Activated CD4-positive, alpha-beta T cell treated with anti-CD3 and anti-CD28 coated beads for 36 hours (primary cell): ENCODE measurements around the gene CCDC78. TPM values are rescaled to one million over a fixed set of nuclear protein-coding genes. Genes with fewer than 3 reads are reported as not detected.
"Not testable (repeated sequence)": the region's sequence is repeated elsewhere in the genome, so short reads cannot be mapped to it uniquely, and the experiment has no call there.

Experiments used
- ATAC-seq: fragments of 200-7000 bp; cut with Tn5 transposase; one replicate; pipeline ENCODE4 v1.10.0; 2021; ENCODE audit warnings: mild to moderate bottlenecking, moderate library complexity
- CTCF ChIA-PET: fragments of 350-600 bp; sonication (Branson Sonifier 250); formaldehyde crosslinking; loops from one replicate; lab custom pipeline; 2021; ENCODE audit warnings: antibody characterized with exemption; lab: Charles Lee
- POLR2A ChIA-PET: fragments of 350-600 bp; sonication (Branson Sonifier 250); formaldehyde crosslinking; loops from one replicate; lab custom pipeline; 2021; ENCODE audit warnings: antibody characterized with exemption, inconsistent platforms; lab: Charles Lee
- DNase-seq: peaks from one replicate; pipeline ENCODE4 v3.0.0-alpha.2; 2020
- H3K27ac Mint-ChIP-seq: one replicate; pipeline ENCODE4 v1.8.0; 2021; ENCODE audit warnings: mixed read lengths
- H3K27me3 Mint-ChIP-seq: one replicate; pipeline ENCODE4 v1.8.0; 2021; ENCODE audit warnings: mixed read lengths
- H3K36me3 Mint-ChIP-seq: one replicate; pipeline ENCODE4 v1.8.0; 2021; ENCODE audit warnings: low read depth, mixed read lengths
- H3K4me1 Mint-ChIP-seq: one replicate; pipeline ENCODE4 v1.8.0; 2021; ENCODE audit warnings: mixed read lengths
- H3K4me3 Mint-ChIP-seq: one replicate; pipeline ENCODE4 v1.8.0; 2021; ENCODE audit warnings: mild to moderate bottlenecking, moderate library complexity, mixed read lengths
- H3K9me3 Mint-ChIP-seq: one replicate; pipeline ENCODE4 v1.8.0; 2021; ENCODE audit warnings: low read depth, mixed read lengths
- intact Hi-C, 2 experiments: fragments of 100-400 bp; cut with DNase I in 1 of 2; cut with micrococcal nuclease in 1 of 2; formaldehyde crosslinking; loops; one replicate each; pipeline versions ENCODE4 v1.14.2 to v1.15.1; 2022 to 2024; cut with DNase I, micrococcal nuclease
- total RNA-seq, 2 experiments: library from RNA; stranded (reverse); gene quantifications; one replicate each; pipeline ENCODE4 v1.2.3, GENCODE V29; 2021

CCDC78 gene
- total RNA-seq, 2 experiments from 2014 or later: 1.8 to 2.4 TPM

GRCh38 chr16:714558-715476, 11.4 kb downstream of the CCDC78 start, which contains the start of gene METRN:
TSS of gene METRN (plus strand) at chr16:715118. CDS start at chr16:715290, 172 bp downstream.
- Mint-ChIP-seq H3K9me3 (no peaks in the 10 kb centered on the region), H3K4me1 (peaks cover 8% of the 10 kb centered on the region), H3K4me3 (peak within 1 kb of the TSS; percentile 56), H3K27ac (no peak within 1 kb of the TSS), H3K27me3 (peaks cover 14% of the 10 kb centered on the region), H3K36me3 (no peaks in the 10 kb centered on the region)
- ATAC-seq (peak; percentile 85), DNase-seq (peak; percentile 95)
- ChIA-PET POLR2A (interaction anchor here (0.6 kb wide), 1 partner anchor 409 kb away, joined by 3 read pairs; no protein-coding TSS in a partner anchor), CTCF (interaction anchor here (1.0 to 5.4 kb wide), 3 partner anchors 10 to 70 kb away, joined by 3 to 55 read pairs (median 3); no protein-coding TSS in a partner anchor)
- intact Hi-C loops: loop anchor here in 1 of 2 experiments (1.0 kb wide), 4 partner anchors 12 to 26 kb away; partner anchors contain the start of gene HAGHL

DNA sequence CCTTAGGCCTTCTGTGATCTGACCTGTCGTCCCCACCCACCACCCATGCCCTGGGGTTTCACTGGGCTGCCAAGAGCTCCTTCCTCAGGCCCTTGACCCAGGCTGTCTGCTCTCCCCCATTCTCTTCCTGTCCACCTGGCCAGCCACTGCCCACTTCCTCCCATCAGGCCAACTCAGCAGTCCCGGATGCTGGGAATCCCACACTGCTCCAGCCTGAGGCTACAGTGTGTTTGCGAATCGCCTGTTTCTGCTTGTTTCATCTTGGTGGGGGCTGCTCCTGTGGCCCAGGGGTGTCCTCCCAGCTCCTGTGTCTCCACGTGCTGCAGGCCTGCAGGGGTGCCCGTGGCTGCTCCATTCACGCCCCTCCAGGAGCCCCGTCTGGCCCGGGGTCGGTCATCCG, 12.2 kb downstream of the CCDC78 start:
- no peaks in the 10 kb centered on the region for H3K9me3 Mint-ChIP-seq
- H3K27ac Mint-ChIP-seq: no peak overlapping the region
- no peaks in the 10 kb centered on the region for H3K36me3 Mint-ChIP-seq
- POLR2A ChIA-PET: interaction anchor here (0.6 kb wide), 1 partner anchor 32 kb away, joined by 4 read pairs; no protein-coding TSS in a partner anchor
- ATAC-seq (no peak), DNase-seq (no peak)
- peaks cover 19% of the 10 kb centered on the region for H3K27me3 Mint-ChIP-seq
- CTCF ChIA-PET: interaction anchor here (0.6 to 5.4 kb wide), 2 partner anchors 16 to 71 kb away, joined by 3 to 55 read pairs; no protein-coding TSS in a partner anchor
- intact Hi-C loops: no loop called here
- H3K4me3 Mint-ChIP-seq: no peak overlapping the region
- H3K4me1 Mint-ChIP-seq: peaks cover 3% of the 10 kb centered on the region

DNA sequence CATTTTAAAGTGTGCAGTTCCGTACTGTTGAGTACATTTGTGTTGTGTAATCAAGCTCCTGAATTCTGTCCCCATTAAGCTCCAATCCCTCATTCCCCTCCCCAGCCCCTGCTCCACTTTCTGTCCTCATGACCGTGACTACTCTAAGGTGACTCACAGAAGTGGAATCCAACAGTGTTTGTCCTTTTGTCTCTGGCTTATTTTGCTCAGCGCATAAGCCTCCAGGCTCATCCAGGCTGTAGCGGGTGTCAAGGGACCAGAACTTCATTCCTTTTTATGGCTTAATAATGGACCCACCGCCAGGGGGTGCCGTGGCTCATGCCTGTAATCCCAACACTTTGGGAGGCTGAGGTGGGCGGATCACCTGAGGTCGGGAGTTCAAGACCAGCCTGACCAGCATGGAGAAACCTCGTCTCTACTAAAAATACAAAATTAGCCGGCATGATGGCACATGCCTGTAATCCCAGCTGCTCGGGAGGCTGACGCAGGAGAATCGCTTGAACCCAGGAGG, 13.4 kb downstream of the CCDC78 start:
- H3K9me3 Mint-ChIP-seq, H3K36me3 Mint-ChIP-seq, H3K4me3 Mint-ChIP-seq, H3K27ac Mint-ChIP-seq, POLR2A ChIA-PET, ATAC-seq, H3K4me1 Mint-ChIP-seq: not testable (repeated sequence)
- intact Hi-C loops: loop anchor here in 1 of 2 experiments (2.0 kb wide), 1 partner anchor 390 kb away; no protein-coding TSS in a partner anchor
- CTCF ChIA-PET: interaction anchor here (0.6 to 5.4 kb wide), 22 partner anchors 8 to 321 kb away, joined by 3 to 55 read pairs (median 4); partner anchors contain the start of genes ANTKMT, CCDC78, CHTF18 and HAGHL
- peaks cover 31% of the 10 kb centered on the region for H3K27me3 Mint-ChIP-seq
- peak; percentile 84 for DNase-seq

- no peaks in the 10 kb centered on the region for H3K9me3 Mint-ChIP-seq
- no peaks in the 10 kb centered on the region for H3K36me3 Mint-ChIP-seq
- ChIA-PET POLR2A (no interaction called here), CTCF (interaction anchor here (0.6 to 5.4 kb wide), 24 partner anchors 8 to 390 kb away, joined by 3 to 55 read pairs (median 4); partner anchors contain the start of genes ANTKMT, CCDC78, CHTF18 and HAGHL)
- intact Hi-C loops: loop anchor here (1.0 to 2.0 kb wide), 4 partner anchors 29 to 391 kb away; partner anchors contain the start of gene CIAO3 (in 1 of the 2)
- no peak overlapping the region for H3K27ac Mint-ChIP-seq
- peak; percentile 90 for DNase-seq
- H3K27me3 Mint-ChIP-seq: peaks cover 38% of the 10 kb centered on the region
- H3K4me1 Mint-ChIP-seq: no peaks in the 10 kb centered on the region
- H3K4me3 Mint-ChIP-seq: no peak overlapping the region
- ATAC-seq: peak; percentile 65
Observed at GRCh38 chr16:711548-712320, 14.5 kb downstream of the CCDC78 start.

- ChIA-PET CTCF (interaction anchor here (1.3 to 3.5 kb wide), 3 partner anchors 10 to 75 kb away, joined by 4 to 29 read pairs (median 6); partner anchors contain the start of gene ANTKMT), POLR2A (no interaction called here)
- ATAC-seq (no peak), DNase-seq (no peak)
- intact Hi-C loops: loop anchor here (1.0 to 2.0 kb wide), 3 partner anchors 30 to 344 kb away; partner anchors contain the start of gene CIAO3 (in 1 of the 2)
- no peak overlapping the region for H3K4me3 Mint-ChIP-seq
- peaks cover 42% of the 10 kb centered on the region for H3K27me3 Mint-ChIP-seq
- H3K9me3 Mint-ChIP-seq: no peaks in the 10 kb centered on the region
- H3K4me1 Mint-ChIP-seq: no peaks in the 10 kb centered on the region
- H3K36me3 Mint-ChIP-seq: no peaks in the 10 kb centered on the region
- no peak overlapping the region for H3K27ac Mint-ChIP-seq
Observed at GRCh38 chr16:711084-711483, 15.2 kb downstream of the CCDC78 start.

DNA sequence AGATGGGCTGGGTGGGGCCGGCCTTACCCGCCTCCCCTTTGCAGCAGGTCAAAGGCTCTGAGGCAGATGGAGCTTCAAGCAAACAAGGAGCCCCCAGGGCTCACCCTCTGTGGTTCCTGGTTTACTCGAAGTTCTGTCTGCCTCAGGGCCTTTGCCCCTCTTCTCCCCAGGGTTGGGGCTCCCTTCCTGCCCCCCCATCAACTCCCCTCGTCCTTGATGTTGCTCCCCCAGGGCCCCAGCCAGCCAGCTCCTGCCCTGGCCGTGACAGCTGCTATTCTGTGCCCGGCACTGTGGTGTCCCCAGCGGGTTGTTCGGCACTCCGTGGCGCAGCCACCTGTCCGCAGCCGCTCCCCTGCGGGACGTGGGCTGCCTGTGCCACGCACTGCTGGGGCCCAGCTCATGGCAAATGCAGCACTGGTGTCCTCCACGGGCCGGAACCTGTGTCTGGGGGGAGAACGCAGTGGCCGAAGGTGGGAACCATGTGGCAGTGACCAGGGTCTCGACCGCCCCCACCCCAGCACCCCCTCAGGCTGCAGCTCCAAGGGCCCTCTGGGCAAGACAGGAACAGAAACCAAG, 15.7 kb downstream of the CCDC78 start:
- POLR2A ChIA-PET: no interaction called here
- Mint-ChIP-seq H3K27ac (no peak overlapping the region), H3K4me1 (no peaks in the 10 kb centered on the region), H3K9me3 (no peaks in the 10 kb centered on the region), H3K27me3 (peaks cover 42% of the 10 kb centered on the region), H3K4me3 (no peak overlapping the region), H3K36me3 (no peaks in the 10 kb centered on the region)
- intact Hi-C loops: loop anchor here (1.0 to 2.0 kb wide), 3 partner anchors 30 to 344 kb away; partner anchors contain the start of gene CIAO3 (in 1 of the 2)
- CTCF ChIA-PET: interaction anchor here (0.7 to 3.5 kb wide), 6 partner anchors 11 to 78 kb away, joined by 3 to 29 read pairs (median 5); partner anchors contain the start of genes ANTKMT, CHTF18, MSLN and RPUSD1
- DNase-seq (no peak), ATAC-seq (no peak)

DNA sequence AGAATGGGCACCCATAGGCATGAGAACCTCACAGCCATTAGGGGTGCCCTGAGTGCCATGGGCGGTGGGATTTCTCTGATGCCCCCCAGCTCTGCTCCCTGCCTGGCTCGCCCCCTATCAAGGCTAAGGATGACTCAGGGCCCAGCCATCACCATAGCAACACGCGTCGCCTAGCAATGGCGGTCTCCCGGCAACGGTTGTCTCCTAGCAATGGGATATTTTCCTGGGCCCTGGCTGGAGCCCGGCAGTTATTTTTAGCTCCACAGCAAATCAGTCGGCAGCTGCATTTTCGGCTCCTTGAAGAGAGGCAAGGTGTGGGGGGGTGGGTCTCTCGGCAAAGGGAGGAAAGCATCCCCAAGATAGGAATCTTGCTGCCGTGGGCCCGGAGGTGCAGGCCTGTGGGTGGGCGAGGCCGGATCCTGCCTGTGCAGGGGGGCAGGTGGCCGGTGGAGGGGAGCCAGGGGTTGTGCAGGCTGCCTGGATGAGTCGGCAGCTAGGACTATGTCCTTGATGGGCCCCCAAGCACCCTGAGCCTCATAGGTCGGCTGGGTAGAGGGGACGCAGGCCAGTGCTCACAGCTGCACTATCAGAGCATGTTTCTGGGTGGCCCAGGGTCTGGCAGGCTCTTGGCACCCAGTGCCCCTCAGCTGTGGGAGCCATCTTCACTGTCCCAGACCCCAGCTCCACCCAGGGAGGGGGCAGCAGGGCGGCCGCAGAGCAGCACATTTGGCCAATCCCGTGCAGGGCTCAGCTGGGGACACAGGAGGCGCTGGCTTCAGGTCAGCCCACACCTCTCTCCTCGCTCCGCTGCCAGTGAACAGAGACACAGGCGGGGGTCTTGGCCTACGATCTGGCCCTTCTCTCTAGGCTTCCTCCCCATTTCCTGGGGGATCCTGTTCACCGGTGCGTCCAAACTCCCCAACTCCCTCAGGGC, 16.4 kb downstream of the CCDC78 start:
- Mint-ChIP-seq H3K27me3 (peaks cover 42% of the 10 kb centered on the region), H3K27ac (no peak overlapping the region), H3K4me1 (no peaks in the 10 kb centered on the region), H3K4me3 (no peak overlapping the region), H3K36me3 (no peaks in the 10 kb centered on the region), H3K9me3 (no peaks in the 10 kb centered on the region)
- no peak for DNase-seq
- ATAC-seq: no peak
- intact Hi-C loops: loop anchor here (2.0 kb wide), 2 partner anchors 31 to 345 kb away; partner anchors contain the start of gene CIAO3 (in 1 of the 2)
- CTCF ChIA-PET: interaction anchor here (0.7 to 3.5 kb wide), 6 partner anchors 11 to 79 kb away, joined by 3 to 29 read pairs (median 5); partner anchors contain the start of genes ANTKMT, CHTF18, MSLN and RPUSD1
- POLR2A ChIA-PET: no interaction called here

DNA sequence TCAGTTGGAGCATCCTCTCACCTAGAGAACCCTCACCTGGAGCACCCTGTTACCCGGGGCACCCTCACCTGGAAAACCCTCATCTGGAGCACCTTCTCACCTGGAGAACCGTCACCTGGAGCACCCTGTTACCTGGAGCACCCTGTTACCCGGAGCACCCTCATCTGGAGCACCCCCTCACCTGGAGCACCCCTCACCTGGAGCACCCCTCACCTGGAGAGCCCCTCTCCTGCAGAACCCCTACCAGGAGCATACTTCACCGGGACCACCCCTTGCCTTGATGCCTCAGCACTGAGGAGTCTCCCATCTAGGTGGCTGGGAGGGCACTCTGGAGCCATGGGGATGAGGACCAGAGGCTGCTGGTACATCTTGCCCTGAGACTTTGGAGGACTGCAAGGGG, 17.3 kb downstream of the CCDC78 start:
- H3K27me3 Mint-ChIP-seq: peaks cover 41% of the 10 kb centered on the region

DNA sequence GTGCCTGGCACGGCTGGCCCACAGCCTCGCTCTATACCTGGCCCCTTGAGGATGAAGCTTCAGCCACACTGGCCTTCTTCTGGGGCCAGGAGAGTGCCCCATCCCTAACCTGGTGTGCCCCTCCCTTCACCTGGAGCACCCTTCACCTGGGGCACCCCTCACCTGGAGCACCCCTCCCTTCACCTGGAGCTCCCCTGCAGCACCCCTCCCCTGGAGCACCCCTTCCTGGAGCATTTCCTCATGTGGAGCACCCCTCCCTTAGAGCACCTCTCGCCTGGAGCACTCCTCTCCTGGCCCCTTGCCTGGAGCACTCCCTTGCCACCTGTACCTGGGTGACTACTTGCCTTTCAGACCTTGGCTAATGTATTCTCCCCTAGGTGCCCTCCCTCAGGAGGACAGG, 18.2 kb downstream of the CCDC78 start:
- Mint-ChIP-seq H3K27ac (no peak overlapping the region), H3K4me3 (no peak overlapping the region), H3K36me3 (no peaks in the 10 kb centered on the region), H3K27me3 (peaks cover 40% of the 10 kb centered on the region), H3K9me3 (no peaks in the 10 kb centered on the region), H3K4me1 (no peaks in the 10 kb centered on the region)
- ChIA-PET CTCF (interaction anchor here (0.5 to 1.3 kb wide), 3 partner anchors 12 to 452 kb away, joined by 3 to 5 read pairs (median 3); no protein-coding TSS in a partner anchor), POLR2A (no interaction called here)
- intact Hi-C loops: no loop called here
- no peak for ATAC-seq
- no peak for DNase-seq

More for the DNA sequence above, 17.3 kb downstream of the CCDC78 start:
- Mint-ChIP-seq H3K4me3 (no peak overlapping the region), H3K27ac (no peak overlapping the region), H3K9me3 (no peaks in the 10 kb centered on the region), H3K4me1 (no peaks in the 10 kb centered on the region), H3K36me3 (no peaks in the 10 kb centered on the region)
- ATAC-seq: no peak
- ChIA-PET CTCF (interaction anchor here (1.4 kb wide), 1 partner anchor 75 kb away, joined by 6 read pairs; no protein-coding TSS in a partner anchor), POLR2A (no interaction called here)
- intact Hi-C loops: no loop called here
- DNase-seq: no peak
